Measurements from ENCODE around the gene GNPTAB. TPM values are rescaled to one million over a fixed set of nuclear protein-coding genes. Genes with fewer than 3 reads are reported as not detected.
"Not testable (repeated sequence)": the region's sequence is repeated elsewhere in the genome, so short reads cannot be mapped to it uniquely, and the experiment has no call there.

GNPTAB gene
- total and polyA plus RNA-seq, 2 of the 13 experiments (the other 11 are each of a cell fraction or from before 2014, with no cell fraction given) = 13.6 to 19.4 TPM

GRCh38 chr12:101813117-101813516 lies 17.6 kb downstream of the GNPTAB start:
- in situ Hi-C loops (cut with HindIII; ENCODE audit: extremely low pct_ligation_motif_present, low pct_unique_long_range_greater_than_20kb) = no loop called here
- Histone ChIP-seq H3K27ac (ENCODE audit: extremely low read length, insufficient read depth, low read length) (no peak overlapping the region), H3K4me1 (ENCODE audit: insufficient read depth, low read length) (no peaks in the 10 kb centered on the region), H3K9me3 (ENCODE audit: low read length) (no peaks in the 10 kb centered on the region), H3K9ac (ENCODE audit: insufficient read depth, low read depth, low read length) (no peak overlapping the region), H3K4me2 (ENCODE audit: low read depth, low read length) (no peak overlapping the region), H3K4me3 (replicated peaks in 1 of 3; ENCODE audit: insufficient read depth in 1 of 3, low read depth in 2 of 3, low read length in 3 of 3) (no peak overlapping the region), H3K27me3 (ENCODE audit: control insufficient read depth in 1 of 2, insufficient read depth in 2 of 2, low read length in 2 of 2) (no peaks in the 10 kb centered on the region), H3K36me3 (replicated peaks in 1 of 2; ENCODE audit: control insufficient read depth in 1 of 2, insufficient read depth in 2 of 2, low read length in 2 of 2) (no peaks in the 10 kb centered on the region), H4K20me1 (ENCODE audit: insufficient read depth, low read length) (no peaks in the 10 kb centered on the region), H2AFZ (ENCODE audit: low read length) (no peak overlapping the region), H3K79me2 (ENCODE audit: insufficient read depth, low read length) (no peaks in the 10 kb centered on the region)
- TF ChIP-seq ZNF850 (CRISPR knock-in tag; conservative IDR thresholded peaks at IDR 0.05) = no peak
- TF ChIP-seq ZNF790 (CRISPR knock-in tag; IDR thresholded peaks at IDR 0.05; ENCODE audit: borderline replicate concordance) = no peak
- TF ChIP-seq ZNF878 (CRISPR knock-in tag; IDR thresholded peaks at IDR 0.05) = no peak
- TF ChIP-seq ZNF232 (CRISPR knock-in tag; IDR thresholded peaks at IDR 0.05; ENCODE audit: borderline replicate concordance) = no peak
- no peak for TF ChIP-seq SRSF1 (optimal IDR thresholded peaks at IDR 0.05; ENCODE audit: low read depth, low read length)
- DNase-seq (ENCODE audit: low spot score) (no peak), ATAC-seq (no peak), FAIRE-seq (no peak)
- 96% methylated on average over 2 of the region's 2 CpGs for WGBS (ENCODE audit: low lambda C conversion rate)
- ChIA-PET CTCF (ENCODE audit: low intra/inter-chr PET ratio, low total read pairs) (no interaction called here), POLR2A (no interaction called here)
- no TSS peak for BruUV-seq (replicated peaks)
- intact Hi-C loops (cut with micrococcal nuclease; ENCODE audit: unreplicated experiment) = no loop called here

DNA sequence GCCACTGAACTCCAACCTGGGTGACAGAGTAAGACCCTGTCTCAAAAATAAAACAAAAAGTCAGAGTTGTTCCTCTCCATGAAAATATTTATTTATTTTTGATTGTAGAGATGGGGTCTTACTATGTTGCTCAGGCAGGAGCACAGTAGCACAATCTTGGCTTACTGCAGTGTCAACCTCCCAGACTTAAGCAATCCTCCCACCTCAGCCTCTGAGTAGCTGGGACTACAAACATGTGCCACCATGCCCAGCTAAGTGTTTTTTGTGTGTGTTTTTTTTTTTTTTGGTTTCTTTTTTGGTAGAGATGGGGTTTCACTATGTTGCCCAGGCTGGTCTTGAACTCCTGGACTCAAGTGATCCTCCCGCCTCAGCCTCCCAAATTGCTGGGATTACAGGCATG lies 18.0 kb downstream of the GNPTAB start:
- H3K4me2 ChIP-seq (ENCODE audit: low read depth, low read length); BruUV-seq (replicated peaks); in situ Hi-C loops (cut with HindIII; ENCODE audit: extremely low pct_ligation_motif_present, low pct_unique_long_range_greater_than_20kb); H3K79me2 ChIP-seq (ENCODE audit: insufficient read depth, low read length); POLR2A ChIA-PET; H3K27me3 ChIP-seq (ENCODE audit: control insufficient read depth in 1 of 2, insufficient read depth in 2 of 2, low read length in 2 of 2); H3K4me3 ChIP-seq (replicated peaks in 1 of 3; ENCODE audit: insufficient read depth in 1 of 3, low read depth in 2 of 3, low read length in 3 of 3); ATAC-seq; H3K9ac ChIP-seq (ENCODE audit: insufficient read depth, low read depth, low read length); H3K4me1 ChIP-seq (ENCODE audit: insufficient read depth, low read length); H2AFZ ChIP-seq (ENCODE audit: low read length); H3K27ac ChIP-seq (ENCODE audit: extremely low read length, insufficient read depth, low read length); DNase-seq (ENCODE audit: low spot score); H4K20me1 ChIP-seq (ENCODE audit: insufficient read depth, low read length); FAIRE-seq; intact Hi-C loops (cut with micrococcal nuclease; ENCODE audit: unreplicated experiment); CTCF ChIA-PET (ENCODE audit: low intra/inter-chr PET ratio, low total read pairs); H3K36me3 ChIP-seq (replicated peaks in 1 of 2; ENCODE audit: control insufficient read depth in 1 of 2, insufficient read depth in 2 of 2, low read length in 2 of 2); H3K9me3 ChIP-seq (ENCODE audit: low read length): not testable (repeated sequence)
- WGBS (ENCODE audit: low lambda C conversion rate) = 100% methylated on average over 1 of the region's 1 CpG

GRCh38 chr12:101811342-101811741 lies 19.4 kb downstream of the GNPTAB start:
- intact Hi-C loops (cut with micrococcal nuclease; ENCODE audit: unreplicated experiment); FAIRE-seq: not testable (repeated sequence)

More at GRCh38 chr12:101811342-101811741, 19.4 kb downstream of the GNPTAB start:
- H2AFZ ChIP-seq (ENCODE audit: low read length); H3K27me3 ChIP-seq (ENCODE audit: control insufficient read depth in 1 of 2, insufficient read depth in 2 of 2, low read length in 2 of 2); ATAC-seq; BruUV-seq (replicated peaks); POLR2A ChIA-PET; CTCF ChIA-PET (ENCODE audit: low intra/inter-chr PET ratio, low total read pairs); H3K27ac ChIP-seq (ENCODE audit: extremely low read length, insufficient read depth, low read length); H3K4me2 ChIP-seq (ENCODE audit: low read depth, low read length); DNase-seq (ENCODE audit: low spot score); H4K20me1 ChIP-seq (ENCODE audit: insufficient read depth, low read length); H3K4me1 ChIP-seq (ENCODE audit: insufficient read depth, low read length); H3K9ac ChIP-seq (ENCODE audit: insufficient read depth, low read depth, low read length); H3K79me2 ChIP-seq (ENCODE audit: insufficient read depth, low read length); H3K36me3 ChIP-seq (replicated peaks in 1 of 2; ENCODE audit: control insufficient read depth in 1 of 2, insufficient read depth in 2 of 2, low read length in 2 of 2); H3K4me3 ChIP-seq (replicated peaks in 1 of 3; ENCODE audit: insufficient read depth in 1 of 3, low read depth in 2 of 3, low read length in 3 of 3); H3K9me3 ChIP-seq (ENCODE audit: low read length); in situ Hi-C loops (cut with HindIII; ENCODE audit: extremely low pct_ligation_motif_present, low pct_unique_long_range_greater_than_20kb): not testable (repeated sequence)
- 96% methylated on average over 6 of the region's 6 CpGs for WGBS (ENCODE audit: low lambda C conversion rate)
